ENCODE results near the gene DENR.
"Not testable (repeated sequence)": the region's sequence is repeated elsewhere in the genome, so short reads cannot be mapped to it uniquely, and the experiment has no call there.

DENR gene, protein sequence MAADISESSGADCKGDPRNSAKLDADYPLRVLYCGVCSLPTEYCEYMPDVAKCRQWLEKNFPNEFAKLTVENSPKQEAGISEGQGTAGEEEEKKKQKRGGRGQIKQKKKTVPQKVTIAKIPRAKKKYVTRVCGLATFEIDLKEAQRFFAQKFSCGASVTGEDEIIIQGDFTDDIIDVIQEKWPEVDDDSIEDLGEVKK

DNA sequence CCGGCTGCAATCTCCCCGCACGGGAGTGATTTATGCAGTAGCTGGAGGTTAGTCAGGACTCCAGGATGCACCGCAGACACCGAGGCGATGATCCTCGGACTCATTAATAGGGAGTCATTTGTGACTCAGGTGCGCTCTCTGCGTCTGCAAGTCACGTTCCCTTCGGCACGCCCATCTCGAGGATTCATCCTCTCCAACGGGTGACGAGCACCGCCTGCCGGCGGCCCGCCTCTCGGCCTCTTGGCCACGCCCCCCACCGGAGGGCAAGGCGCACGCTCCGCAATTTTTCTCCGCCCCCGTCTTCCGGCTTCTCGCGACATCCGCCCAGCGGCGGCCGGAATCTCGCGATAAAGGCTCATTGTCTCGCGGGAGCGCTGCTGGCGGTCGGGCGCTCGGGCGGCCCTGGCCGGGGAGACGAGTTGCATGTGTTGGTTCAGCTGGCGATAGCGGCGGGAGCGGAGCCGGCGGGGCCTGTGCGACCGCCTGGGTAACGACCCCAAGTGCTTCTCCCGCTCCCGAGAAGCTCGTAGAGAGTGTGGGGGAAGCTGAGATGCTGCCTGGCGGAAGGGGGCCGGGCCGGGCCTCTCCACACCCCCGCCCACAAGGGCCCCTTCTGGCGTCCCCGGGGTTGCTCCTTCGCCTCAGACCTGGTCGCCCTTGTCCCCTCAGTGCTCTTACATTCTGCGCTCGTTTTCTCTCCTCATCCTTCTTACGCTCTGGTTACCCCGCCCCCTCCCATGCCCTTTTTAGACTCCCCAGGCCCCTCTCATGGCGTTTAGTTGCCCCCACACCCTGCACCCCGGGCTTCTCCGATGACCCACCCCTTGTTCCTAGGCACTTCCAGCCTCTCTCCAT, at the start of gene DENR:
Gene DENR, plus strand, starts transcription at position 361 of the 855 bp plus-strand sequence. CDS start 878 bp downstream, outside the sequence.
- intact Hi-C loops (cut with DNase I) = loop anchor here (5.0 kb wide), 2 partner anchors 115 to 225 kb away; partner anchors contain the start of genes KNTC1 and RSRC2
- peak; percentile 94 to 99 (median 97) for DNase-seq

DNA sequence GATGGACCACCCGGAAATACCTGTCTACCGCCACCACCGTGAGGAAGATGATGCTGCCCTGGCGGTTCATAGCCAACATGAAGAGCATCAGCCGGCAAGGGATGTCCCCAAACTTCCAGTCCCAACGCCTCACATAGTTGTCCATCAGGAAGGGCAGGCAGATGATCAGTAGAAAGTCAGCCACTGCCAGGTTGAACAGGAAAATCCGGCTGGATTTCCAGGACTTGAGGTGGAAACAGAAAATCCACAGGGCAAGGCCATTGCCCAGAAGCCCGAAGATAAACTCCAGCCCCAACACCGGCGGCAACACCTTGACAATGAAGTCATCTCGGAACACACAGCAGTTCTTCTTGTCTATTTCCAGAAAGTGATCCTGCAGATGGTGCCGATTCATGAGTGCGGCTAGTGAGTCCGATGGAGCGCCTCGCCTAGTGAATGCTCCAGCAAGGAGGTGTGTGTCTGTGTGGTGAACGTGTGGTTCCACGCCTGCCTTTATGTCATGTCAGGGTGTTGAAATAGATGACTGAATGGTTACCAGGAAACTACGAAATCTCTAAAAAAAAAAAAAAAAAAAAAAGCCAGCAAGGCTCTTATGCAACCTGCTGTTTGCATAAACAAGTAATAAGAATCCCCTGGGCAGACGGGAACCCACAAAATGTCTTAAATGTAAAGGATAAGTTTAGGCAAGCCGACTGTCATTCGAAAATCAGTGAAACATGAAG, 49.6 kb upstream of the DENR start, which contains the start of gene HCAR2:
Gene HCAR2, minus strand, starts transcription at position 468 of the 722 bp plus-strand sequence. Its CDS starts 74 bp downstream, at position 394.
- peak in 6 of 42 donors; percentile 8 to 52 (median 11) for DNase-seq
- intact Hi-C loops (cut with DNase I) = not testable (repeated sequence)

DNA sequence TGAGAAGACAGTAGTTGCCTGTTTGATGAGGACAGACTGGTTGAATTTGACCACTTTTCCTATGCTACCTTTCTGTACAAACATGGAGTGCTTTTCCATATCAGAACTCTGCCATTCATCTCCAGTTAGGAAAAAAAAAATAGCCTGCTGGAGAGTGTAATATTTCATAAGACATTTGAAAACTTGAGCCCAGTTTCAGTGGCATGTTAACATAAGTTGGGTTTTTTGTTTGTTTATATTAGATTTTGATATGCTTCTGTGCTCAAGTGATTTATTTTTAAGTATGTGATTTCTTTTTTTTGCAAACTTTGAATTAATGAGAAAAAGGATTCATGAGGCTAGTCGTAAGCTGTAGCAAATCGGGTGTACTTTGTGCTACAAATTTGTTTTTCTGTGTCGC, 48.8 kb upstream of the DENR start:
- intact Hi-C loops (cut with DNase I); DNase-seq: not testable (repeated sequence)

DNA sequence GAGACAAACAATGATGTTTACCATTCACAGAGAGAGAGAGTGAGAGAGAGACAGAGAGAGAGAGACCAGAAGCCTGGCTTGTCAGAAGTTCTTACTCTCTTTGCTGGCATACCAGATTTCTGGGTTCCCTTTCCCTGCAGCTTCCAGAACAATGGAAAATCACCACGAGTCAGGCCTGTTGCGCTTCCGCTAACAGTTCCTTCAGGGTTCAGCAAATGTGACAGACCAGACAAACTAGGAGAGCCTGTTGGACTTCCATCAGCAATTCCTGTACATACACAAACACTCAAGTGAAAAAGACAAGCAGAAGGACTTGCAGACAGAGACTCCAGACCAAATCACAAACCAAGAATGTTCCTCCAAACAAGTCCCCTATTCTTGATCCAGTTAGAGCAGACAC, 43.3 kb upstream of the DENR start:
- DNase-seq; intact Hi-C loops (cut with DNase I): not testable (repeated sequence)

DNA sequence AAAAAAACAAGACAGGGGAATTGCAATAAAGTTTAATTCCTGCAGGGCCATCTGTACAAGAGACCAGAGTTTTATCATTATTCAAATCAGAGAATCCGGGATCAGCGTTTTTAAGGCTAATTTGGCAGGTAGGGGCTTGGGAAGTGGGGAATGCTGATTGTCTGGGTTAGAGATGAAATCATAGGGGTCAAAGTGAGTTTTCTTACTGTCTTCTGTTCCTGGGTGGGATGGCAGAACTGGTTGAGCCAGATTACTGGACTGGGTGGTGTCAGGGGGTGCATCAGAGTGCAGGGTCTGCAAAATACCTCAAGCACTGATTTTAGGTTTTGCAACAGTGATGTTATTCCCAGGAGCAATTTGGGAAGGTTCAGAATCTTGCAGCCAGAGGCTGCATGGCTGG, 42.3 kb upstream of the DENR start:
- DNase-seq; intact Hi-C loops (cut with DNase I): not testable (repeated sequence)

DNA sequence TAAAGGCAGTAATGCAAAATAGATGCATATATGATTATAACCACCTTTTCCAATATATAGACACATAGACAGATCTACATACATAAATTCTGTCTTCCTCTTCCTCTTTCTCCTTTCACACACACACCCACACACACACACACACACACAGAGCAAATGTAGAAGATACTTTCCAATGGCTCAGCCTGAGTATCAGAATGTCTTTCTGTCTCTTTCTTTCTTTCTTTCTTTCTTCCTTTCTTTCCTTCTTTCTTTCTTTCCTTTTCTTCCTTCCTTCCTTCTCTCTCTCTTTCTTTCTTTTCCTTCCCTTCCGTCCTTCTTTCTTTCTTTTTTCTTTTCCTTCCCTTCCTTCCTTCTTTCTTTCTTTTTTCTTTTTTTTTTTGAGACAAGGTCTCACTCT, 41.4 kb upstream of the DENR start:
- DNase-seq; intact Hi-C loops (cut with DNase I): not testable (repeated sequence)

DNA sequence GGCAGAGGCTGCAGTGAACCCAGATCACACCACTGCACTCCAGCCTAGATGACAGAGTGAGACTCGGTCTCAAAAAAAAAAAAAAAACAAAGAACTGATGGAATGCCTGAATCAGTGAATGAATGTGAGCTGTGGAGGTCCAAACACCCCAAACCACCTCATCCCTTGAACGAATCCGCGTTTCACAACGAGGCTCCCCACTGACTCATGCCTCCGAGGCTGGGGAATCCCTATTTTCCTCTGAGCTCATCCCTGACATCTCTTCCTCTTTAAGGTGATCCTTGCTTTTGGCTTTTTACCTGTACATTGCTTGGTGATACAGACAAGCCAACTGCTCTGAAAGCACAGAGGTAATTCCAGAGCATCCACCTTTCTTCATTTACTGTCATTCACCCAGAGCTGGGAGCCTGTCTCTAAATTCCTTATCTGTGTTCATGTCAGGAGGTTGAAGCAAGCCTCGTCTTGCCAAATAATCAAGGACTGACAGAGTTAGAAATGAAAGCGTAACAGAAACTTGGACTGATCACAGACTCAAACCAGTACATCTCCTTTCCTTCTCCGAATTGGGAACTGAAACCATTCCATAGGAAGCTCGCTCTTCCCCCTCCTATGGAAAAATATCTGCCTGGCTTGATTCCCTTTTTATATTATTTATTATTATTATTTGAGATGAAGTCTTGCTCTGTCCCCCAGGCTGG, 39.0 kb upstream of the DENR start:
- DNase-seq; intact Hi-C loops (cut with DNase I): not testable (repeated sequence)

DNA sequence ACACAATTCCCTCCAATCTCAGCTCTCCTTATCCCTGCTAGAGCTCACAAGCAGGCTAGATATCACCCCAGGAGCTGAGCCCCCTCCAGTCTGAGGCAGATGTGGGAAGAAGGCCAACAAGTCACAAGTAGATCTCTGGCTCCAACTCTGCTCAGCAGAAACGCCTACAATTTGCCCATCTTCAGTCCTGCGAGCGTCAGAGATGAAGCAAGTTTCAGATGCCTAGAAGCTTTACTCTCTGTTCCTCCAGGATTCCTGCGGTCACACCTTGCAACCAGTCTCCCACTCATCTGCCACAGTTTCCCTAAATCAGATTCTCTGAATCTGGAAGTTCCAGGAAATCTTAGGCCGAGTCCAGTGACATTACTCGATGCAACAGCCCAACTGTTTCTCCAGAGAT, 37.4 kb upstream of the DENR start:
- intact Hi-C loops (cut with DNase I); DNase-seq: not testable (repeated sequence)

DNA sequence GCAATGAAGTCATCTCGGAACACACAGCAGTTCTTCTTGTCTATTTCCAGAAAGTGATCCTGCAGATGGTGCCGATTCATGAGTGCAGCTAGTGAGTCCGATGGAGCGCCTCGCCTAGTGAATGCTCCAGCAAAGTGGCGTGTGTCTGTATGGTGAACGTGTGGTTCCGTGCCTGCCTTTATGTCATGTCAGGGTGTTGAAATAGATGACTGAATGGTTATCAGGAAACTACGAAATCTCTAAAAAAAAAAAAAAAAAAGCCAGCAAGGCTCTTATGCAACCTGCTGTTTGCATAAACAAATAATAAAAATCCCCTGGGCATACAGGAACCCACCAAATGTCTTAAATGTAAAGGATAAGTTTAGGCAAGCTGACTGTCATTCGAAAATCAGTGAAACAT, 36.0 kb upstream of the DENR start, which contains the start of gene HCAR3:
Gene HCAR3, minus strand, starts transcription at position 154 of the 400 bp plus-strand sequence. Its CDS starts 74 bp downstream, at position 80.
- intact Hi-C loops (cut with DNase I) = not testable (repeated sequence)
- DNase-seq = peak in 2 of 42 donors; percentile 19 to 26

DNA sequence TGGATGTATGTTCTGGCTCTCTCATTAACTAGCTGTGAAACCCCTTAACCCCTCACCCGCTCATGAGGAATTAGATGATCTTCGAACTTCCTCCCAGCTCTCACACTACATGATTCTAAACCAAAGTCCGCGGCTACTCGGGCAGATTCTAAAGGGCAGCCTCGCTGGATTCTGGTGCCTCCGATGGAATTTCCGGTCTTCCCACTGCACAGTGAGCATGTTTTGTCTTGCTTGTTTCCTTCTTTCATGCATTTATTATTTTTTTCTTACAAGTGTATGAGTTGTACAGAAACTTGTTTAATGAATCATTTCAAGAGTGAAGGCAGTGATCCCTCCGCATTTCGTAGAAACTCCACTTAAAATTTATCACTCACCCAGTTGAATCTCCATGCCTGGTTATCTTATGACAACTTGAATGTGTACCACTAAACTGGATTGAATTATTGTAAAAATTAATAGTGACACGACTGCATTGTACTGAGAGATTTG, 31.5 kb upstream of the DENR start:
- intact Hi-C loops (cut with DNase I) = no loop called here
- peak in 1 of 42 donors; percentile 20 for DNase-seq

DNA sequence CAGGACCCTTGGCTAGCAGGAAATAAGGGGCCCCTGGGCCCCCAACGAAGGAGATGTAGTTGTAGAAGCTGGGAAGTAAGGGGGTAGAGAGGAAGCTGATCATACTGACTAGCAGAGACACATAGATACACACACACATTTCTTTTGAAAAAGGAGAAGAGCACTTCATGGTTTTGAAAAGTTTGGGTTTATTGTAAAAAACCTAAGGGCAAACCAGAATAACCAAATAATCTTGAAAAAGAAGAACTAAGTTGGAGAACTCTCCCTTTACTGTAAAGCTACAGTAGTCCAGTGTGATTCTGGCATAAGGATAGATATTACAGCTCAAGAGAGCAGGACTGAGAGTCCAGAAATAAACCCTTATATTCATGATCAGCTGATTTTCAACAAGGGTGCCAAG, 30.2 kb upstream of the DENR start:
- intact Hi-C loops (cut with DNase I) = no loop called here
- no peak for DNase-seq

DNA sequence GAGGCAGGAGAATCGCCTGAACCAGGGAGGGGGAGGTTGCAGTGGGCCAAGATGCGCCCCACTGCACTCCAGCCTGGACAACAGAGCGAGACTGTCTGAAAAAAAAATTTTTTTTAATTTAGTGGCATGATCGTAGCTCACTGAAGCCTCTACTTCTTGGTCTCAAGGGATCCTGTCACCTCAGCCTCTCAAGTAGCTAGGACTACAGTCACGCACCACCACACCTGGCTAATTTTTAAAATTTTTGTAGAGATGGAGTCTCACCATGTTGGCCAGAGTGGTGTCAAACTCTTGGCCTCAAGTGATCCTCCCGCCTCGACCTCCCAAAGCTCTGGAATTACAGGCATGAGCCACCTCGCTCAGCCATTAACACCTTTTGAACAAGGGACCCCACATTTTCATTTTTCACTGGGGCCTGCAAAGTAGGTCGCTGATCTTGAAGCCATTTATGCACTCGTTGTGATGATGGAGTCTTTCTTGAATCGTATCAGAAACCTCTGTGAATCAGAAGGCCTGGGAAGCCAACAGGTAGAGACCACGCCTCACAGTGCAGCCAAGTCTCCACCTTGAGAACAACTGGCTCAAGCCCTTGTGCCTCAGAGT, 27.9 kb upstream of the DENR start:
- intact Hi-C loops (cut with DNase I) = no loop called here
- peak in 1 of 42 donors; percentile 18 for DNase-seq

DNA sequence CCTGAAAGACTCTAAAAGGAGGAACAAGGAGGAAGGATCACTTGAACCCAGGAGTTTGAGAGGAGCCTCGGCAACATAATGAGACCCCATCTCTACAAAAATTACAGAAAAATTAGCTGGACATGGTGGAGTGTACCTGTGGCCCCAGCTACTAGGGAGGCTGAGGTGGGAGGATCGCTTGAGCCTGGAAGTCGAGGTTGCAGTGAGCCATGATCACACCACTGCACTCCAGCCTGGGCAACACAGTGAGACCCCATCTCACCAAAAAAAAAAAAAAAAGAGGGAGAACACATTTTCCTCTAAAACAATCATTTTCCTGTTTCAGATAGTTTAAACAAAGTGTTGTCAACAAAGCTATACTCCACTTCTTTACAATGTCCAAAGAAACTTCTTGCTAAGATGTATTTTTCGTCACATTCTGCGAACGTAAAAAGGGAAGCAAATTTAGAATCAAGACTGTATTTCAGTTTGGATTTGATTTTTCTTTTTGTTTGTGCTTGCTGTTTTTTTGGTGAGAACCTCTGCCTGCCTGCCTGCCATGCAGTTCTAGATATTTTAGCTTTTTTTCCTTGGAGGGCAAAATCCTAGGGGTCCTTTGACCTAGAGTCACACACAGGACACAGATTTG, 27.1 kb upstream of the DENR start:
- DNase-seq = peak in 1 of 42 donors; percentile 34
- intact Hi-C loops (cut with DNase I) = no loop called here

DNA sequence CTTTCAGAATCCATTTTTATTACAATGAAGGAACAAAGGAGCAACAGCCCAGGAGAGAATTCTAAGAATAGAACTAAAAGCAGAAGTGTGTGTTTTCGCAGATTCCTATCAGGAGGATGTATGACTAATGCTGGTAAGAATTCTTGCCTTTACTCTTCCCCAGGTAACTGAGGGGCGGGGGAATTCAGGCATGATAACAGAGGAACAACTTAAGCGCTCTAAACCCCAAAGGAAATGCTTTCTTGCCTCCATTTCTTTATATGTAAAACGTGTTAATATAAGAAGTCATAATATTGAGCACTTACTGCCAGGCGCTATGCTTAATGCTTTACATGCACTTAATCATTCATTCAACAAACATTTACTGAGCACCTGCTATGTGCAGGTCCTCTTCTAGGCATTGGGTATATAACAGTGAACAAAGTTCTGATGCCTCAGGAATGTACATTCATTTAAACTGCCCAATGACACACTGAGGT, 26.5 kb upstream of the DENR start:
- intact Hi-C loops (cut with DNase I) = no loop called here

DNA sequence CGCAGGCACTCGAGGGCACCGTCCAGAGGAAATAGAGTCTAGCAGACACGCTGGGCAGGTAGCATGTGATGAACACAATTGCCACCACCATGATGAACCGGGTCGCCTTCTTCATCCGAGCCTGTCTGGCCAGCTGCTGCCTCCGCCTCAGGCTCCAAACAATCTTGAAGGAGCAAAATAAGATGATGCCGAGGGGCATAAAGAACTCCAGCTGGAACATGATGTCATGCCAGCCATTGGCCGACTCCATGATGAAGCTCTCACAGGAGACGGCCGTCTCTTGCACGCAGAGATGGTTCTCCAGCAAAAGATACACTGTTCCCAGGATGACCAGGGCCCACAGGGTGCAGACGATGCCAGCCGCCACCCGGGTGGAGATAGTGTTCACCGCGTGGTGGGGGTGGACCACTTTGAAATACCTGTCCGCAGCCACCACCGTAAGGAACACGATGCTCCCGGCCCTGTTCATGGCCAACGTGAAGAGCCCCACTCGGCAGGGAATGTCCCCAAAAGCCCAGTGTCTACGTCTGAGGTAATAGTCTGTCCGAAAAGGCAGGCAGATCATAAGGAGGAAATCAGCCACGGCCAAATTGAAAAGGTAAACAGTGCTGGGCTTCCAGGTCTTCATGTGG, 22.9 kb upstream of the DENR start:
- peak in 1 of 42 donors; percentile 22 for DNase-seq
- intact Hi-C loops (cut with DNase I) = no loop called here

More for the DNA sequence above, 26.5 kb upstream of the DENR start:
- DNase-seq = peak in 17 of 42 donors; percentile 7 to 64 (median 35)

DNA sequence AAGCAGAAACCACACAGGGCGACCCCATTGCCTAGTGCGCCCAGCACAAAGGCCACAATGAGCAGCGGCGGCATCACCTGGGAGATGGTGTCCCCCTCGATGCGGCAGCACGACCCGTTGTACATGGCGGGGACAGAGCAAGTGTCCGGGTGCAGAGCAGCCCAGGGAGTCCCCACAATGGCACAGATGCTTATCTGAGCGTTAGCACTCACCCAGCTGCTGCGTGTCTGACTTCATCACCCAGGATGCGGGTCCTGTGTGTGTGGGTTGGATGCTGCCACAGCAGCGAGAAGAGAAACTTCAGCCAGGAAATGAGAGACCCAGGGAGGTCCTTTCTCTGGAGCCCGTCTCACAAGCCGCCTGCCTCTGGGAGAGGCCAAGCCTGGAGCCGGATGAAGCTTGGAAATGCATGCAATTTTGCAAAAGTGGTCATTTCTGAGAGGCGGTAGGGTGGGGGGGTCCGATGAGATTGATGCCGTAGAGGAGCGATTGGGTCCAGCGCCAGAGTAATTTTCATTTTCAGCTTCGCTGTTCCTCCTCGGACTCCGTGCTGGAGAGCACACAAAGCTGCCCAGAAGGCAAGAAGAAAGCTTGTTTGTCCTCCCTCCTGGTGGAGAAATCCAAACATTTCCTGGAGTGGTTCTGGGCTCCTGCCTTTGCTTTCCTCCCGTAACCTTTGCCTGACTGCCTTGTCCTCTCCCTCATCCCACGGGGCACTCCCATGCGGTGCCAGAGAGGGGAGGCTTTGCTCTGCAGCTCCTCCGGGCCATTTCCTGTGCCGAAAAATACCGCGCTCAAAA, 22.2 kb upstream of the DENR start, which contains the start of gene HCAR1:
Gene HCAR1, minus strand, starts transcription at position 630 of the 800 bp plus-strand sequence. Its CDS starts 505 bp downstream, at position 125.
- intact Hi-C loops (cut with DNase I) = no loop called here
- DNase-seq = peak in 1 of 42 donors; percentile 35

All from head of caudate nucleus (tissue), 42 donors.